MCF 10A (cell line): ENCODE data around the gene ZSWIM4. TPM values are rescaled to one million over a fixed set of nuclear protein-coding genes. Genes with fewer than 3 reads are reported as not detected.

Source experiments
- BruUV-seq: library from RNA; stranded (reverse); fragments of 400-500 nt; replicated peaks from 2 replicates; lab custom pipeline; 2021; lab: Mats Ljungman, UMichigan
- CTCF ChIA-PET: fragments of 300-600 bp; sonication (Branson Sonifier 250); formaldehyde crosslinking; extraction: SDS; loops from one replicate; lab custom pipeline; 2021; ENCODE audit warnings: antibody characterized with exemption, inconsistent platforms; lab: Yijun Ruan, JAX
- POLR2A ChIA-PET: fragments of 300-600, 350-650 bp; sonication (Branson Sonifier 250); formaldehyde crosslinking; extraction: SDS; loops from one replicate; lab custom pipeline; 2020; ENCODE audit warnings: antibody characterized with exemption, inconsistent platforms; lab: Yijun Ruan, JAX
- DNase-seq: peaks from one replicate; pipeline ENCODE4 v3.0.0-alpha.2; 2018; ENCODE audit not compliant: unreplicated experiment
- H3K27ac Mint-ChIP-seq: one replicate; pipeline ENCODE4 v1.8.0; 2022; ENCODE audit warnings: mild to moderate bottlenecking, low read depth, mixed read lengths; ENCODE audit not compliant: unreplicated experiment
- H3K27me3 Mint-ChIP-seq: one replicate; pipeline ENCODE4 v1.8.0; 2022; ENCODE audit warnings: mixed read lengths; ENCODE audit not compliant: insufficient read depth, unreplicated experiment
- H3K36me3 Mint-ChIP-seq: one replicate; pipeline ENCODE4 v1.8.0; 2022; ENCODE audit warnings: mild to moderate bottlenecking, moderate library complexity, mixed read lengths; ENCODE audit not compliant: insufficient read depth, unreplicated experiment
- H3K4me1 Mint-ChIP-seq: one replicate; pipeline ENCODE4 v1.8.0; 2022; ENCODE audit warnings: mixed read lengths; ENCODE audit not compliant: insufficient read depth, unreplicated experiment
- H3K4me3 Mint-ChIP-seq: one replicate; pipeline ENCODE4 v1.8.0; 2022; ENCODE audit warnings: mild to moderate bottlenecking, moderate library complexity, mixed read lengths; ENCODE audit not compliant: unreplicated experiment
- H3K9me3 Mint-ChIP-seq: one replicate; pipeline ENCODE4 v1.8.0; 2022; ENCODE audit warnings: mixed read lengths; ENCODE audit not compliant: unreplicated experiment
- CTCF ChIP-seq: fragments of 200-600 bp; IDR thresholded peaks from one replicate; pipeline ENCODE4 v1.8.0; 2022; ENCODE audit warnings: antibody characterized with exemption, mild to moderate bottlenecking; ENCODE audit not compliant: unreplicated experiment
- intact Hi-C: fragments of 100-400 bp; cut with micrococcal nuclease; formaldehyde crosslinking; loops from 2 replicates; pipeline ENCODE4 v1.14.1; 2022
- total RNA-seq: library from RNA; stranded (reverse); gene quantifications from 2 replicates; pipeline ENCODE4 v1.2.3, GENCODE V29; 2022

Gene ZSWIM4
- total RNA-seq, 1 experiment from 2014 or later: 9.4 TPM

DNA sequence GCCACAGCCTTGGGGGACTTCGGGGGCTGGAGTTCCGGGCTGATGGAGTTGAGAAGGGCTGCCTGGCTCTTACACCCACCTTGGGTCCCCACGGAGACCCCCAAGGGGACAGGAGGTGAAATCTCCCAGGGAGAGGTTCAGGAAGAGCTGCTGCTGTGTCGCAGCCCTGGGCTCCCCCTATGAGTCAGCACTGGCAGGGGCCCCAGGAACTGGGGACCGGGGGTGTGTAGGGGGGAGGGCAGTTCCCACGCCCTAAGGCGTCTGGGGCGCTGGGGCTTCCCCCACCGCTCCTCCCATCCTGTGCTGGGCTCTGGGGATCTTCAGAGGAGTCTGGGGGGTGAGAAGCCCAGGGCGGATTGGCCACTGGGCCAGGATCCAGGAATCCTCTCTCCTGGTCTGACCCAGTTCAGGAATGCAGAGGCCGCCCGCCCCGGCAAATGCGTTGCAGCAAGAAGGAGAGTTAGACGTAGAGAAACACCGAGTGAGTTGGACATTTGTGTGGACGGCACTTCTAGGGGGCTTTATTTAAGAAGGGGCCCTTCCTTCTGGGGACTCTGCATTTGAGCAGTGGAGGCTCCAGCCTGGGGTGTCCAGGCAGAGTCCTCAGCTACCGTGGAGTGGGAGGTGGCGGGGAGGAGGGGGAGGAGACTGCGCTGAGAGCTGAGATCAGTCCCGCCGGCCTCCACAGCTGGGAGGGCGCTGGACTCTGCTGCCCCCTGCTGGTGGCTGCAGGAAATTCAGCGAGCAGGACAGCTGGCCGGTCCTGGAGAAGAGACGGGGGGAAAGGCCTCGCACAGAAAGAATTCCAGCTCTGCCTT, 66.7 kb downstream of the ZSWIM4 start:
- Mint-ChIP-seq H3K36me3 (peaks cover 7% of the 10 kb centered on the region), H3K4me3 (peak overlapping the region; percentile 75), H3K27ac (peak overlapping the region; percentile 49), H3K27me3 (peaks cover 23% of the 10 kb centered on the region), H3K9me3 (no peaks in the 10 kb centered on the region), H3K4me1 (peaks cover 22% of the 10 kb centered on the region)
- peak; percentile 91 for TF ChIP-seq CTCF
- no TSS peak for BruUV-seq
- ChIA-PET CTCF (interaction anchor here (0.5 to 4.5 kb wide), 34 partner anchors 9 to 1685 kb away, joined by 3 to 107 read pairs (median 4); partner anchors contain the start of gene ZSWIM4), POLR2A (interaction anchor here (0.7 to 4.2 kb wide), 22 partner anchors 9 to 130 kb away, joined by 3 to 25 read pairs (median 8); partner anchors contain the start of genes C19orf53, MRI1 and ZSWIM4)
- DNase-seq: peak; percentile 90
- intact Hi-C loops: loop anchor here (1.0 to 5.0 kb wide), 4 partner anchors 22 to 145 kb away; no protein-coding TSS in a partner anchor

- intact Hi-C loops: loop anchor here (5.0 kb wide), 2 partner anchors 132 to 147 kb away; no protein-coding TSS in a partner anchor
- Mint-ChIP-seq H3K4me1 (peaks cover 22% of the 10 kb centered on the region), H3K36me3 (peaks cover 7% of the 10 kb centered on the region), H3K9me3 (no peaks in the 10 kb centered on the region), H3K27ac (no peak overlapping the region), H3K27me3 (peaks cover 34% of the 10 kb centered on the region), H3K4me3 (peak overlapping the region; percentile 52)
- ChIA-PET POLR2A (interaction anchor here (2.5 to 4.2 kb wide), 3 partner anchors 28 to 116 kb away, joined by 11 to 20 read pairs (median 13); partner anchors contain the start of gene C19orf53), CTCF (interaction anchor here (0.6 to 4.5 kb wide), 8 partner anchors 7 to 264 kb away, joined by 3 to 107 read pairs (median 5); no protein-coding TSS in a partner anchor)
- no peak for TF ChIP-seq CTCF
- BruUV-seq: no TSS peak
- DNase-seq: no peak
Measured at GRCh38 chr19:13864046-13864666, 68.9 kb downstream of the ZSWIM4 start.

DNA sequence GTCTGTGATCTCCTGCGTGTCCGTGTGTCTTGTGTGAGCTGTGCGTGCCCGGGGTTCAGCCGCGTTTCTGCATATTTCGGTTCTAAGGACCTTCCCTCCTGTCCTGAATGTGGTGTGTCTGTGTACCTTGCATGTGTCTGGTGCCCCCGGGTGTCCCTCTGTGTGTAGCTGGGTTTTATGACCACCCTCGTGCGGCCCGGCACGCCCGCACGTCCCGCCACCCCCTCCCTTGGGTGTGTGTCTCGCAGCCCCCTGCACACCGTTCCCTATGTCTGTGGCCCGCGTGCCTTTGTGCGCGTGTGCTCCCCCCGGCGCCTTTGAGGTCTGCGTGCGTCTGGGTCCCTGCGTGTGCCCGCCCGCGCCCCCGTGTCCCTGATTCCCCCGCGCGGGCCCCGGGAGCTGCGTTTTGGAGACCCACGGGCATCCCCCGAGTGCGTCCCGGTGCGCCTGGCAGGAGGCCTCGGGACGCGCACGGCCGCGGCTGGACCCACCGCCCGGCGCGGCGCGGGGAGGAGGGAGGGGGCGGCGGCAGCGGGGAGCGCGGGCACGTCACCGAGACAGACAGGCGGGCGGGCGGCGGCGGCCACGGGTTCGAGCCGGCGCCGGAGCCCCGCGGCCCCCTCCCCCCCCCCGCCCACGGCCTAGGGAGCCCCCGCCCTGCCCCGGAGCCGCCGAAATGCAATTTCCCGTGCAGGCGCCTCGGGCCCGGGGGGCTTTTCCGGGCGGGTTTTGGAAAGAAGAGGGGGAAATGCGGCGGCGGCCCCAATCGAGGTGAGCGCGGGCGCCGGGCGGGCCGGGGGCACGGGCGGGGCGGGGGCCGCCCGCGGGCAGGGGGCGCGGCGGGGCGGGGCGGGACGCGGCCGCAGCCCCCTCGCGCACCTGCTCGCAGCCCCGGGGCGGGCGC, 69.7 kb downstream of the ZSWIM4 start:
- DNase-seq: no peak
- H3K9me3 Mint-ChIP-seq: no peaks in the 10 kb centered on the region
- H3K4me3 Mint-ChIP-seq: peak overlapping the region; percentile 52
- BruUV-seq: no TSS peak
- ChIA-PET POLR2A (interaction anchor here (3.3 to 4.2 kb wide), 2 partner anchors 29 to 91 kb away, joined by 13 to 20 read pairs; partner anchors contain the start of gene C19orf53), CTCF (no interaction called here)
- peaks cover 15% of the 10 kb centered on the region for H3K4me1 Mint-ChIP-seq
- TF ChIP-seq CTCF: no peak
- no peak overlapping the region for H3K27ac Mint-ChIP-seq
- intact Hi-C loops: loop anchor here (5.0 kb wide), 2 partner anchors 133 to 148 kb away; no protein-coding TSS in a partner anchor
- H3K27me3 Mint-ChIP-seq: peaks cover 34% of the 10 kb centered on the region
- peaks cover 7% of the 10 kb centered on the region for H3K36me3 Mint-ChIP-seq
